Activated naive CD4-positive, alpha-beta T cell treated with anti-CD3 and anti-CD28 coated beads, Interleukin-2, amount 50 U/mL, for 16 hours (primary cell): ENCODE data around the gene DSG1.

Source experiments
- DNase-seq: peaks from one replicate; pipeline ENCODE4 v3.0.0-alpha.2; 2020

The DSG1 gene

DNA sequence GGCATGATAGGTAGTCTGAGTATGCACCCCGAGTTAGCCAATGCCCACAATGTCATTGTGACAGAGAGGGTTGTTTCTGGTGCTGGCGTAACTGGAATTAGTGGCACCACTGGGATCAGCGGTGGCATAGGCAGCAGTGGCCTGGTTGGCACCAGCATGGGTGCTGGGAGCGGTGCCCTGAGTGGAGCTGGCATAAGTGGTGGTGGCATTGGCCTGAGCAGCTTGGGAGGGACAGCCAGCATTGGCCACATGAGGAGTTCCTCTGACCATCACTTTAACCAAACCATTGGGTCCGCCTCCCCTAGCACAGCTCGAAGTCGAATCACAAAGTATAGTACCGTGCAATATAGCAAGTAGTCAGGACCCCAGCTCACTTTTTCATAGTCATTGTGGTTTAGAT is 37.0 kb downstream of the DSG1 start:
- no peak for DNase-seq

GRCh38 chr18:31356025-31356424 is 38.1 kb downstream of the DSG1 start:
- DNase-seq: no peak

DNA sequence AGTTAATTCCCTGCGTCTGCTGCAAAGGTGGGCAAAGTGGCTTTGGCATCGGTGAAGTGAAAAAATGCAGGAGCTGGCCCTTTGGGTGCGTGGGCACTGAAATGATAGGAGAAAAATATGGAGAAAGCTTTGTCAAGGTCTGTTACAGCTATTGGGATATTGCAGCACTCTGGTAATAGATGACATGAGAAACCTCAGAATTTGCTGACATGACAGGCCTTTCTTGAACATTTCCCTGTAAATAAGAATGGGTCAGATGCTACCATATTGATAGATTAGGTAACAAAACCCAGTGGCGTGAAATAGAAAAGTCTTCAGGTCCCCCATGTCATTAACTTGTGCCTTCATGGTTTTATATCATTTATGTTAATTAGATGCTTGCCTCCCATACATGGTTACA is 46.2 kb downstream of the DSG1 start:
- no peak for DNase-seq

DNA sequence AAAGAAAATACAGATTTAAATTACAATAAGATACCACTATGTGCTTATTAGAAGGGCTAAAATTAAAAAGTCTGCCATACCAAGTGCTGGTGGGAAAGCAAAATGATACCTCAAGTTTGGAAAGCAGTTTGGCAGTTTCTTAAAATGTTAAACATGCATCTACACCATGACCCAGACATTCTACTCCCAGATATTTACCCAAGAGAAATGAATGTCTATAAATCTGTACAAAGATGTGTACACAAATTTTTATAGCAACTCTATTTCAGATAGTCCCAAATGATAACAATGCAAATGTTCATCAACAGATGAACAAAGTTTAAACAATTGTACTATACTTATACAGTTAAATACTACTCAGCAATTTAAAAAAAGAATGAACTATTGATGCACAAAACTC is 51.5 kb downstream of the DSG1 start:
- DNase-seq: no peak

DNA sequence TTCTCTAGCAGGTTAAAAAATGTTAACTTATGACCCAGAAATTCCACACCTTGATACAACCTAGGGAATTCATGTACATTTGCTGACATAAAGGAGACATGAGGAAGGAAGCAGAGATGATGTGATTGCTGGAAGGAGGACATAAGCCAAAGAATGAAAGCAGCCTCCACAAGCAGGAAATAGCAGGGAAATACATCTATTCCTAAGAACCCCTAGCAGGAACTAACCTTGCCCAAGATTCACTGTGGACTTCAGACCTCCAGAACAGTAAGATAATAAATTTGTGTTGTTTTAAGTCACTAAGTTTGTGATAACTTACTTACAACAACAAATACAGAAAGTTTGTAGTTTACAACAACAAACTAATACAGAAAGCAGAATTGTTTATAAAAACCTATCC is 54.0 kb downstream of the DSG1 start:
- DNase-seq: no peak

DNA sequence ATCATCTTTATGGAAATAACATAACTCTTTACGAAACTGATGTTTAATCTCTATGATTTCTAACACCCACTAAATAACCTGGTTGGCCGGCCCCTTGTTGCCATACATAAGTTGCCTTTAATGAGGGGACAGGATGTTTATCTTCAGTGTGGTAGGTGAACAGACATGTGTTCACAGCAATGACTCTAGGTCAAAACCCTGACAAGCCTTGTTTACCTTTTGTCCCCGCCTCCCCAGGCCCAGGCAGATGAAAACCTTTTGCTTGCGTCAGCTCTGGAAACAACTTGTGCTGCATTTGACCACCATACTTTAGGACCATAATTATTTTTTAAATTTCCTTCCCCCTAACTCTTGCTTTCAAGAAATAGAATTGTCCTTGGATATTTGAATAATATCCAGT is 55.7 kb downstream of the DSG1 start:
- no peak for DNase-seq

- DNase-seq: no peak
These were observed 58.5 kb downstream of the DSG1 start, which contains the start of gene DSG4 for GRCh38 chr18:31376477-31376876. DSG4 (plus strand) TSS chr18:31376777; CDS start chr18:31376912, 135 bp downstream.

- no peak for DNase-seq
These were observed 63.0 kb downstream of the DSG1 start for GRCh38 chr18:31380912-31381311.

DNA sequence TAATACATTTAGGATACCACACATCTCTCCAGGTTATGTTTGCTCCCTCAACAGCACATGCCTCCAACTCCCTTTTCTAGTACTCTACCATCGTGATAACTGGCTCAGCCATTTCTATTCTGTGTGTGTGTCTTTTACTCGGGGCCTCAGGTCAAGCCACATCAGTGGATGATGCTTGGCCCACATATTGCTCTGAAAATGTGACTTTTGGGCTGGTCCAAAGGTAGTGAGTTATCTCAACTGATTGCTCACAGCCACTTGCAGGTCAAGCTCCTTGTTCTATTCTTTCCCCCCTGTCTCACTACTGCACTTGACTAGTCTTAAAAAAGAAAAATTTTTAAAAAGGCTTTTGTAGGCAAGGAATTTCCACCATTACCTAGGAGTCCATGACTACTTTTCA is 64.1 kb downstream of the DSG1 start:
- DNase-seq: no peak

DNA sequence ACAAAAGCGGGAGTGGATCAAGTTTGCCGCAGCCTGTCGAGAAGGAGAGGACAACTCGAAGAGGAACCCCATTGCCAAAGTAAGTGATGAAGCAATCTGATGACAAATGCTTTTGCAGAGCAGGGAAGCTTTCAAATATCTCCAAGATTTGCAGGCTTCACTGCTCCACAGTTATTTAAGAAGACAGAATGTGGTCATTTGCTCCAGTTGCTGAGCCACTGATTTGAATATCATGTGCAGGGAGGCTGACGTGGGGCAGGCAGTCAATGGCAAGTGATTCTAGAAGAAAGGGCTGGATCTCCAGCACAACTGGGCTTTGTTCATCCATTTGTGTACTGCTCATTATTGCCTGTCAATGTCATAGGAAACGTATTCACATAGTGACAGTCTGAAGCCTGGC is 68.8 kb downstream of the DSG1 start:
- no peak for DNase-seq

- DNase-seq: no peak
These were observed 75.3 kb downstream of the DSG1 start for GRCh38 chr18:31393286-31393685.

- no peak for DNase-seq
These were observed 79.0 kb downstream of the DSG1 start for GRCh38 chr18:31396796-31397612.

- no peak for DNase-seq
These were observed 80.2 kb downstream of the DSG1 start for GRCh38 chr18:31398191-31398590.

- no peak for DNase-seq
These were observed 81.5 kb downstream of the DSG1 start for GRCh38 chr18:31399306-31400032.

DNA sequence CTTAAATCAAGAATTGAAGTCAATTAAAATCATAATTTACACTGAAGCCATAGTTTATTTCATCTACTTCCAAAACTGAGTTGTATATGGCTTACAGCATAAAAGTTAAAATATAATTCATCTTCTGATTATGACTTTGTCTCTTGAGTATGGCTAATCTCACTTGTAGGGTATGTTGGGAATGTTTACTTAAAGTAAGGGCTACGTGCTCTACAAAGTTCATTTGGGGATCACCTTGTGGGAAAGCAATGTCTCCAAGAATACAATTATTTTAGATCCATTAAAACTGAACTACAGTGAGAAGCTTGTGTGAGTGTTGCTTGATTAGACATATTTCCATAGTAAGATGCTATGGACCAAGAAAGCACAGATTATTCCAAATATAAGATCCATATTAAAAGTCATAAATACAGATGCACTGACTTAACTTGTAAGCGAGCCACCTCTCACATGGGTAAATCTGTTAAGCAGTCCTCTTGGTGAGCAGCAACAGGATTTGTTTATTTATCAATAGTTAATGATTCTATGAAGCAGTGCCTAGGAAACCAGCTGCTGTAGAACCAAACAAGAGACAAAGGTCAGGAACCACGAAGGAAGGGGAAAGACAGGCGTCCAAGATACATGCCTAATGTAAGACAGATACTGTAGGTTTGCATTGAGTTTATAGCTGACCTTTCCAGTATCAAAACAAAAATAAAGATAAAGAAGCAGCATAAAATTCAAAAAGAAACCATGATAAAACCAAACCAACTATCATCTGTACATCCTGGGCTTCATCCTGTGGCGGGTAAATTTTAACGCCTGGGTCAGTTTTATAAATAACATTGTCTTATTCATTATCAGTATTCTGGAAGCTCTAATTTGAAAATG is 83.4 kb downstream of the DSG1 start:
- no peak for DNase-seq

DNA sequence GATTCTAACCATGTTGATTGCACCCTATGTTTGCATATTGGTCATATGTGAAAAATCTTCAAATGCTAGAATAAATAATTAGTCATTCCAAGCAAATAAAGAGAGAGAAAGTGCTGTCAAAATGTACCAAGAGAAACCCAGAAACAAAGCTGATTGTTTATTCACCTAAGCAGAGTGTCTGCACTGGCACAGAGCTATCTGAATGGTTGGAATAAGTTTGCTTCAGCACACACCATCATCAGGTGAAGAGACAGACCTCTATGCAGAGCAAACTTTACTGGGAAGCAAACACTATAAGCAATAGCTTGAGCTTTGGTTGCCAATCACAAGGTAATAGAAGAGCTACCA is 84.0 kb downstream of the DSG1 start:
- no peak for DNase-seq

DNA sequence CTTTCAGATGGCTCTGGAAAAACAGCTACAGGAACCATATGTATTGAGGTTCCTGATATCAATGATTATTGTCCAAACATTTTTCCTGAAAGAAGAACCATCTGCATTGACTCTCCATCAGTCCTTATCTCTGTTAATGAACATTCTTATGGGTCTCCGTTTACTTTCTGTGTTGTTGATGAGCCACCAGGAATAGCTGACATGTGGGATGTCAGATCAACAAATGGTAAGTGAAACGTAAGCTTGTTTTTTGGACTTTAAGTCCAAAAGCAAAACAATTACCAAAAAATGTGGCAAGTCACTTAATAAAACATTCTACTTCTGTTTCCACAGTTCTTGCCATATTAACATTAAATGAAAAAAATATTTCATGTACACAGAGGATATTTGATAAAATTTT is 85.4 kb downstream of the DSG1 start:
- DNase-seq: no peak
